ENCODE data around the gene PCDH9.

- no peak for TF ChIP-seq CTCF (conservative IDR thresholded peaks at IDR 0.05; ENCODE audit: low read depth, low read length)
- no peak for TF ChIP-seq EZH2 (IDR thresholded peaks at IDR 0.05; ENCODE audit: borderline replicate concordance, low read depth, low read length, poor library complexity, severe bottlenecking)
Measured at GRCh38 chr13:66700117-66700601, 530.0 kb downstream of the PCDH9 start.

All from A673 (cell line).